HG02870 (cell line): ENCODE results near the gene SACM1L.
"Not testable (repeated sequence)": the region's sequence is repeated elsewhere in the genome, so short reads cannot be mapped to it uniquely, and the experiment has no call there.

Source experiments
- ATAC-seq: cut with Tn5 transposase; IDR thresholded peaks from one replicate; pipeline ENCODE4 v1.9.1; 2021; ENCODE audit warnings: mild to moderate bottlenecking, moderate library complexity; ENCODE audit not compliant: unreplicated experiment

Gene SACM1L

GRCh38 chr3:45691842-45692241 is 2.6 kb downstream of the SACM1L start:
- no peak for ATAC-seq

GRCh38 chr3:45692866-45693265 is 3.7 kb downstream of the SACM1L start:
- no peak for ATAC-seq

- no peak for ATAC-seq
These were observed 4.8 kb downstream of the SACM1L start for GRCh38 chr3:45693941-45694521.

GRCh38 chr3:45695166-45695565 is 6.0 kb downstream of the SACM1L start:
- not testable (repeated sequence) for ATAC-seq

- ATAC-seq, result no peak
These were observed 11.4 kb downstream of the SACM1L start for GRCh38 chr3:45700570-45701073.

GRCh38 chr3:45701172-45701867 is 12.1 kb downstream of the SACM1L start:
- ATAC-seq, result no peak

- ATAC-seq, result no peak
These were observed 15.2 kb downstream of the SACM1L start for GRCh38 chr3:45704301-45704943.

GRCh38 chr3:45705839-45706808 is 16.9 kb downstream of the SACM1L start:
- ATAC-seq, result no peak

GRCh38 chr3:45711931-45712330 is 22.7 kb downstream of the SACM1L start:
- no peak for ATAC-seq

- no peak for ATAC-seq
These were observed 23.4 kb downstream of the SACM1L start for GRCh38 chr3:45712434-45713110.

- no peak for ATAC-seq
These were observed 26.7 kb downstream of the SACM1L start for GRCh38 chr3:45715945-45716344.

- ATAC-seq, result no peak
These were observed 27.7 kb downstream of the SACM1L start for GRCh38 chr3:45716790-45717336.

- no peak for ATAC-seq
These were observed 30.7 kb downstream of the SACM1L start for GRCh38 chr3:45719655-45720487.

GRCh38 chr3:45724911-45725310 is 35.7 kb downstream of the SACM1L start:
- ATAC-seq, result no peak

GRCh38 chr3:45729614-45730013 is 40.4 kb downstream of the SACM1L start:
- ATAC-seq, result no peak

- peak; percentile 75 for ATAC-seq
These were observed 41.4 kb downstream of the SACM1L start for GRCh38 chr3:45730409-45731154.

GRCh38 chr3:45736707-45737106 is 47.5 kb downstream of the SACM1L start:
- no peak for ATAC-seq

- ATAC-seq, result no peak
These were observed 48.0 kb downstream of the SACM1L start for GRCh38 chr3:45737234-45737633.
